HG02610 (cell line): ENCODE measurements around the gene ADCY6.

Experiments
- ATAC-seq: cut with Tn5 transposase; IDR thresholded peaks from one replicate; pipeline ENCODE4 v1.9.1; 2021; ENCODE audit warnings: mild to moderate bottlenecking, moderate library complexity; ENCODE audit not compliant: unreplicated experiment

The ADCY6 gene

DNA sequence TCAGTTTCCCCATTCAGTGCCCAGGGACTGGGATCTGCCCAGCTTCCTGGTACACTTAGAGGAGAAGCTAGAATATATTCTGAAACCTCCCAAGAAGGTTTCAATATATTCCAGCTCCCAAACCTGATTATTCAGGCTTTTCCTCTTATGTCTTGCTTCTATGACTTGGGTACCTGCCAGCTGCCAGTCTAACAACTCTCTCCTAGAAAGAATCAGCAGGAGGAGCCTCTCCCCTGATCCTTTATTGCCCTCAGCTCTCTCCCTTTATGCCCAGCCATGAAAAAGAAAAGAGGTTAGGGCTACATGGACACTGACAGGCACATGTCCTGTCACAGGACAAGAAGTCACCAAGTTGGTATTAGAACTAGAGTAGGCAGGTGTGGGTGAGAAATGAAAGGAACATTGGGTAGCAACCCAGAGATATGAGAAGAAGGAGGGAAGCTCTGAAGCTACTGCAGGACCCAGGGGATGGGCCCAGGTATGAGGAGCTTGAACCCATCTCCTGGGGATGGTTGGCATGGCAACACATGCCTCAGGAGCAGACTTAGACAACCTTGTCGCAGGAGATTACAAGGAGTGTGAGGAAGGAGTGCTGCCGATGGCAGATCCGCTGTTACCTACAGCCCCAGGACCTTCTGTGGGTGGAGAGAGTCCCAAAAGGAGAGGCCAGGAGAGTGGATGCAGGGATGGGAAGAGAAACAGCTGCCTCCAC, 27.4 kb upstream of the ADCY6 start:
- no peak for ATAC-seq

DNA sequence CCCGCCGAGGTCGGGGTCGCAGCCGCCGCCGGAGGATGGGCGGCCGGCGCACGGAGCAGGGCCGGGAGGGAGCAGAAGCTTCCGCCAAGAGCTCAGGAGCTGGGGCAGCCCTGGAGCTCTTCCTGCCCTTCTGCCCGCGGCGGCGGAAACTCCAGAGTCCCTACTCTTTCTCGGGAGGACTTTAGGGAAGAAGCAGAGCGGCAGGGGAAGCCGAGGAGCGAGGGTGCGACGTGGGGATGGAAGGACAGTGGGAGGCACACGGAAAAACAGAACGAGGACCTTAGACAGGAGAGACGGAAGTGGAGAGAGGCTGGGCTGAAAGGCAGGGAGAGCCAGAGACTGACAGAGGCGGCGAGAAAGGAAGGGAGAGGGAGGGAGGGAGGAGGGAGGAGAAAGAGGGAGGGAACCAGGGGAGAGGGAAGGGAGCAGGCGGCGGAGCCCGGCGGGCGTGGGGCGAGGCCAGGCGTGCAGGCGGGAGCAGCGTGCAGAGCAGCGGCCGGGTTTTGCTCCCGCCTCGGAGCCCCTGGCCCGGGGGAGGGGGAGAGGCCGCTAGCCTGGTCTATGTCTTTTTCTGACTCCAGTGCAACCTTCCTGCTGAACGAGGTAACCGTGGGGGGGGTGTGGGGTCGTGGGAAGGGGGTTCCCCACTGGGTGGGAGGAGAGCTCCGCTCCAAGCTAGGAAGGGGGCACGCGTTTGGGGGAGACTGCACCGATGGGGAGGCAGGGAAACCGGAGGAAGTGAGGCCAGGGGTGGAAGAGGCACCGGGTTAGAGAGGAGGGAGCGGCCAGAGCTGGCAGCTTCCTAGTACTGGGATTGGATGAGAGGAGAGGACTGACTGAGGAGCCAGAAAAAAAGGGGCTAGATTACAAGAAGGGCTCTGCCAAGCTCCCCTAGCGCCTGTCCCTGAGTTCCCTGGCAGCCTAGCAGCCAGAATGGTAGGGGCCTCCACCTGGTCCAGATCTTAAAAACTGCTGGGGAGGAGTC, 26.5 kb upstream of the ADCY6 start:
- ATAC-seq: peak; percentile 28

DNA sequence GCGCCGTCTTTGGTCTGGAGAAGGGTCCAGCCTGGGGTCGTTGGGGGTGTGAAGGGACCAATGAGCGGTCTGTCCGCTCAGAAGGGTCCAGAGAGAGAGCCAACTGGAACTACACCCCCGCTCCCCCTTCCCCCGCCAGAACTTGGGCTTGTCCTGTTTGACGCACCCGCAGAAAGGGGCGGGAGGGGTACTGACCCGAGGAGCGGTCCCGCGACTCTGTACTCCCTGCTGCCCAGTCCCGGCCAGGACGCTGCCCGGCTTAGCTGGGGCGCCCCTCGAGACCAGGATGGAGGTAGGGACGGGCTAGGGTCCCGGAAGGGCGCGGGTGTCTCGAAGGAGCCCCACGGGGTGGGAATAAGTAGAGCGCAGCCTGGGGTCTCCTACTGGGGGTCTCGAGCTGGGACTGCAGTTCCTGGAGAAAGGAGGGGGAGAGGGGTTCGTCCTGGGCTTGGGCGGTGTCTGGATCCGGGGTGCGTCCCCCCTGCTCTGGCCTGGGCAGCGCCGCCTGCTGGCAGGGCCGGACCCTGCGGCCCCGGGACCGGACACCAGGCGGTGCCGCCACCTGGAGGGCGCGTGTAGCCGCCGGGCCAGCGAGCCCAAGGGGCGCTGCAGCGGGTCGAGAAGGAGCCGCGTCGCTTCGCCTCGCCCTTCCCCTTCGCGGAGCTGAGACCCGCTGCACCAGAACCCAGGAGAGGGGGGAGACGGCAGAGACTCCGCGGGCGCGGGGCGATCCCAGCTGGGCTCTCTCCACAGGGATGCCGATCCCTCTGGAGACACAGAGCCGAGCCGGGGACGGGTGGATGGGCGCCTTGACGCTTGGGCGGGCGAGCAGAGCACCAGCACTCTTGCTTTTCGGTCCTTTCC, 25.6 kb upstream of the ADCY6 start:
- peak; percentile 74 for ATAC-seq

DNA sequence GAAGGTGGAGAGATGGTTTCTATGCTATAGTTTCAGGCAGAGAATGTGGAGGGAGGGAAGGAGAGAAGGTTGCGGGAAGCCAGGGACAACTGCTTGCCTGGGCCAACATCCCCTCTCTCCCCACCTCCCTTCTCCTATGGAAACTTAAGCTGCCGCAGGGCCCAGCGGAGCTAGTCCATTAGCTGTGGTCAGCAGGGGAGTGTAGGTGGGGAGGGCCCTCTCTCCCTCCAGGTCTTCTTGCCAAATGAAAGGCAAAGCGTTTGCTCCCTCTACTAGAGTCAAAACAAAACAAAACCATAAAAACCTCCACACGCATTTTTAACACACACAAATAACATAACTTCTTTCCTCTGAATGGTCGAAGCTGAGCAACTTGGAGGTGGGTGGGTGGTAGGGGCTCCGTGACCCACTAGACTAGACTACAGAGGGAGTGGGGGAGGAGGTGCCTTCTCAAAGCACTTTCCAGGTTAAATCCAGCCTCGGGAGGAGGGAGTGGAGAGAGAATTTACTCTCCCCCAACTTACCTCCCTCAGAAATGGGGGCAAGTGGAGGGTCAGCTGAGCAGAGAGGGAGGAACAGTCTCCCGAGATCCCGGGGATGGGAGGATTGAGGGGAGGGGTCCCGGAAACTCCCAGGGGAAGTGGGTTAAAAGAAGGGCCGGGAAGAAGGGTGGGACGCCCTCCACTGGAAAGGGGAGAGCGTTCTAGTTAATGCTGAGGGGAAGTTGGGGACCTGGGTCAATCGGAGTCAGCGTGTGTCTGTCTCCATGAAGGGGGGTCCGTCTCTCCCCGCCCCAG, 24.8 kb upstream of the ADCY6 start:
- ATAC-seq: no peak

DNA sequence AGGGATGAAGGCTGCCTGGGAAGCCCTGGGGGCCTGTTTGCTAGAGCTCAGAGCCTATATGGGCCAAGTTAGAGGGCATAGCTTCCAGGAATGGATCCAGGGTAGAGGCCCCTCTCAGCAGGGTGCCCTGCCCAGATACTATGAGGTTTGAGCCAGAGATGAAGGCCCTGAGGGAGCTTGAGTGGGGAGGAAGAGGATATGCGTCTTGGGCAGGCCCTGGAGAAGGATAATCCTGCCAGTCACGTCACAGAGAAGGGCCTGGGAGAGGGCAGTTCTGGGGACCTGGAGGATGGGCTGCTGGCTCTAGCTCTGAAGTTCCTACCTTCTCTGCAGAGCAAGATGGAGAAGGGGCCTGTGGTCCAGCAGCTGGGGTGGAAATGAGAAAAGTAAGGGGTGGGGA, 23.5 kb upstream of the ADCY6 start:
- no peak for ATAC-seq

DNA sequence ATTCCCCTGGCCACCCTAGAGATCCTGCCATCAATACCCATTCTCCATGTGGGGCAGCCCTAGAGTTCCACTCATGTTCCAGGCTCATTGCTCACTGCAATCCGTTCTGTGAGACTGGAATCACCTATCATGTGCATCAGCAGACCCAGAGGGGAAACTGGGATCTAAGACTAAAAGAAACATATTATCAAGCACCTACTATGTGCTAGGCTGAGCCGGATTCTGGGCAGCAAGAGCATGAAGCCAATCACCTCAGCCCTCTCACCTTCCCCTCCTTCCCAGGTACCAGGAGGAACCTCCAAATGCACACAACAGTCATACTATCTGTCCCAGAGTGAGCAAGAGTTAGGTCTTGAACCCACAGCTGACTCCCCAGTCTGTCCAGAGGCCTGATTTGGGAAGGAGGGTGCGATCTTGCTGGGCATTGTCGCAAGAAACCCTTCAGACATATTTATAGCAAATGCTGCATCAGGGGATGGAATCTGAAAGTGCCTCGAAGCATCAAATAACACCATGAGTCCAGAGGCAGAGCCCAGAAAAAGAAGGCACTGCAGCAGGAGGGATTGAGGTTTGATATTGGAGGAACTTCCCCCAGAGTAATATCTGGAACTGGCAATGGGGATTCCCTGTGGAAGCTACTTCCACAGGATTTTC, 22.7 kb upstream of the ADCY6 start:
- ATAC-seq: no peak

DNA sequence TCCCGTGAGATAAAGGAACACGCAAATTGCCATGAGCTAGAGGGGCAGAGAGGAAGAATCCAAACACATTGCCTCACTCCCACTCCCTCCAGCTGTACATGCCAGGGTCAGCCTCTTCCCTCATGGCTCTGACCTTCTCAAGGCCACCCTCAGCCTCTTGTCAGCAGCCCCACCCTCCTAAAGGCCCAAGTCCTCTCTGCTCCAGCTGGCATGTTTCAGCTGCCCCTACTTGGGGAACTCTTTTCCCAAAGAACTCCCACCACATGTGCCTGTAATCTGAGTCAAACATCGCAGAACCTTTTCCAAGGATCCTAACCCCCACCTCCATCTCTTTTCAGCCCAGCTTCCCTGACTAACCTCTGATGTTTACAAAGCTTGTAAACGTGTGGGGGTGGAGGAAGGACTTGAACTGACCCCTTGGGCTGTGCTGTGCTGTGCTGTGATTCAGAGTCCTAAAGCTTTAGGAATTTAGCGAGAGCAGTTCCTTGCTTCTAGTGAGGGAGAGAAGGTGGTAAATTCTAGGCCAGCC, 22.1 kb upstream of the ADCY6 start:
- ATAC-seq: no peak

DNA sequence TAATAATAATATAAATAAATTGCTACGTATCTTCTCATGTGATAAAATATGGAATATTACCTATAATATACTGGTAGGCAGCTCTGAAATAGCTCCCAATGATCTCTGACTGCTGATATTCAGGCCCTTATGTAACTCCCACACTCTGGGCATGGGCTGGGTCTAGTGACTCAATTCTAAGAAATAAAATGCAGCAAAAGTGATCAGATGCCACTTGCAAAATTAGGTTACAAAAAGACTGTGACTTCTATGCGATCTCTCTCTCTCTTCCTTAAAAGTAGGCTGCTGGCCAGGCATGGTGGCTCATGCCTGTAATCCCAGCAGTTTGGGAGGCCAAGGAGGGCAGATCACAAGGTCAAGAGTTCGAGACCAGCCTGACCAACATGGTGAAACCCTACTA, 19.1 kb upstream of the ADCY6 start:
- ATAC-seq: no peak

DNA sequence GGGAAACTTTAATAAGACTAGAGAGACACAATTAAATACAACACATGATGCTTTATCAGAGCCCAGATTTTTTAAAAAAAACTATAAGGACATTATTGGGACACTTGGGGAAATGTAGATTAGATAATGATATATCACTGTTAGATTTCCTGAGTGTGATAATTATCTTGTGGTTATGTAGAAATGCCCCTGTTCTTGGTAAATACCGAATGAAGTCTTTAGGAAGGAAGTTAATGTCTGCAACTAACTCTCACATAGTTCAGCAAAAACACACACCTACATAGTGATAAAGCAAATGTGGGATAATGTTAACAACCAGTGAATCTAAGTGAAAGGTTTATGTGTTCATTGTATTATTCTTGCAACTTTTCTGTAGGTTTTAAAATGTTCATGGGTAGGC, 14.8 kb upstream of the ADCY6 start:
- no peak for ATAC-seq

DNA sequence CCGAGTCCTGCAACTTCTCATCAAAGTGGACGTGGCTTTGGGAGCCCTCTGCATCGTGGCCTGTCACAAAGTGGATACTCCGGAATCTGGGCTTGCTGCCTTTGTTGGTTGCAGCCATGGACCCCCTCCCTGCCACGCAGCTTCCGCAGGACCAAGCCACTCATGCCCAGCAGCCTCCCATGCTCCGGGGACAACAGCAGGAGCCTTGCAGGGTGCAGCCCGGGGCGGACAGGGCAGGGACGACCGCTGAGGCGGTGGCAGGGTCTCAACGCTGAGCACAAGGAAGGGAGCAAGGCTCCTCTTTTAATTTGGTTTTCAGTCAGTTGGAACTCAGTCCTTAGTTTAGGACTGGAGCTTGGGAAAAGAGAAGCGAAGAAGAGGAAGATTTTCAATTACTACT, 12.1 kb upstream of the ADCY6 start:
- ATAC-seq: no peak

DNA sequence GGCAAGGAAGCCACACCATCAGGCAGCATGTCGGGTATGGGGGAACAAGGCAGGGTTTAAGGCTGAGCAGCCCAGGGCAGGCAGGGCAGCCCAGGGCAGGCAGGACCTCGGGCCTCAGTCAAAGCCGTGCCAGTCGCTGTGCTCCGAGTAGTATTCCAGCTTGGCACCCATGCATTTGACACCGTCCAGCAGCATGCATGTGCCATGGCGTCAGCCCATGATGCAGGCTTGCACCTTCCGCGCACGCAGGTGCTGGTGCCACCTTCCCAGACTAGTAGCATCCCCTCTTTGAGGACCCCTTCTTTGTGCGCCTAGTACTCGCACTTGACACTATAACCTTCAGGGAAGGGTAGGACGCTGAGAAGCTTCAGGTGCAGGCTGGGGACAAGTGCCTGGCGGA, 11.6 kb upstream of the ADCY6 start:
- ATAC-seq: no peak

DNA sequence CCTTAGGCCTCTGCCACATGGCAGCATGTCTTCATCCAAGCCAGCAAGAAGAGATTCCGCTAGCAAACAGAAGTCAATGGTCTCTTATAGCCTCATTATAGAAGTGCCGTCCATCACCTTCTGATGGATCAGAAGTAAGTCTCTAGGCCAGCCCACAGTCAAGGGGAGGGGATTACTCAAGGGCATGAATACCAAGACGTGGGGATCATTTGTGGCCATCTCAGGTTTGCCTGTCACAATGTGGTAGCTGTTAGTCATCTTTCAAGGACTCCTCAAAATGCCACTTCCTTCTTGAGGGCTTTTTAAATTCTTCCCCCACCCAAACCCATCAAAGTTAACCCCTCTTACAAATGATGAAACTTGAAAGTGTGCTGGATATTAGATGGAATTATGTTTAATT, 8.1 kb upstream of the ADCY6 start:
- no peak for ATAC-seq

DNA sequence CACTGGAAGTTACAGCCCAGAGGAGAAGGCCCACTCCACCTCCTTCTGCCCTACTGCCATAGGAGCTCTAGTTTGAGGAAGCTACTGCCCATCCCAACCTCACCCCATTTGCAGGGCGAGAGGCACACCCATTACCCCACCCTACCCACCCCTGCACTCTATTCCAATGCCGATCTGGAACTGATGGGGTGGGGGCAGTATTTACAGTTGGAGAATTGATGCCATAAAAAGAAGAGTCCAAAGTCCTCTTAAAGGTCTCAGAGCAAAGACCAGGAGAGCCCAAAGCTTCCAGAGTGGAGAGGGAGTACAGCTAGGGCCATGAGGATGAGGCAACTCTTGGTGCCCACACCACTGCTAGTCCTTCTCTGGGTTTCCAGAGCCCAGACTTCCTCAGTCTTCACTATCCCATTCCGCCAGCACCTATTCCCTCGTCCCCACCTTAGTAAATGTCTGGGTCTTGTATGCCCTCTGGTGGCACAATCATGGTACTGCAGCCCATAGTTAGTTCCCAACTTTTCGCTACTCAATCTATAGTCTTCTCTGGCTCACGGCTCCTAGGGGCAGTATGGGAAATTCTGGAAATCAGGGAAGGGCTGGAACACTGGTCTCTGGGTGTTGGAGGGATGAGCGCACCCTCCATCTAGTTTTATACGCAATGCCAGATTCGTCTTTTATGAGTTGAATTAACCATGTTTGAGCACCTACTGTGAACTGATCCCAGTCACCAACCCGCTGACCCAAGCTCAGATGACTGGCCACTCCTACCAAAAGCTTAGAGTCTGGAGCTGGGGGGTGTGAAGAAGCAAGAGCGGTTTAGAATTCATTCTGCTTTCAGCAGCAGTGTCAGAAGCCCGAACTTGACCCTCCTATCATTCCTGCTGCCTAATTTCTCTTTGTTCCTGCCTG, 6.9 kb upstream of the ADCY6 start:
- ATAC-seq: no peak

DNA sequence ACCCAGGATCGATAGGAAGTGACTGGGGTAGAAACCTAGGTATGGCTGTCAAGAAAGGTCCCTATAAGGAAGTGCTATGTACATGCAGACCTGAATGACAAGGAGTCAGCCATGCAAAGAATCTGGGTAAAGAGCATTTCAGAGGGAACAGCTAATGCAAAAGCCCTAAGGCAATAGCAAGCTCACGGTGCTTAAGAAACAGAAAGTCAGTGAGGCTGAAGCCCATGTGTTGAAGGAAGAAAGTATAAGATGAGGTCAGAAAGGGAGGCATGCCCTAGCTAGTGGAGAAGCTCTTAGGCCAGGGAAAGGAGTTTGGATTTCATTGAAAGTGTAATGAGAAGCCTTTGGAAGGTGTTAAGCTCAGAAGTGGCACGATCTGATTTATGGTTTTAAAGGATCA, 6.0 kb upstream of the ADCY6 start:
- ATAC-seq: no peak

DNA sequence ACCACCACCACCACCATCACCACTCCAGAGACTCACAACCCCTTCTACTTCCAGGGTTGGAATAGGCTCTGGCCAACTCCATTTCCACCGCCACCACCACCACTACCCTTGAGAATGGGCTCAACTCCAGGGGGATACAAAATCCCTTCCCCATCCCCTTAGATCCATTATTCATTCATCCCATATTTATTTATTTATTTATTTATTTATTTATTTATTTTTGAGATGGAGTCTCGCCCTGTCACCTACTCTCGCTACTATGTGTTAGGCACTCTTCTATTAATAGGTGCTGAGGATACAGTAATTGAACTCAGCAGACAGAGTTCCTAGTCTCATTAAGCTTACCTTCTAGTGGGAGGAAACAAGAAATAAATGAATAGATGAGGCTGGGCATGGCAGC, 4.8 kb upstream of the ADCY6 start:
- no peak for ATAC-seq

DNA sequence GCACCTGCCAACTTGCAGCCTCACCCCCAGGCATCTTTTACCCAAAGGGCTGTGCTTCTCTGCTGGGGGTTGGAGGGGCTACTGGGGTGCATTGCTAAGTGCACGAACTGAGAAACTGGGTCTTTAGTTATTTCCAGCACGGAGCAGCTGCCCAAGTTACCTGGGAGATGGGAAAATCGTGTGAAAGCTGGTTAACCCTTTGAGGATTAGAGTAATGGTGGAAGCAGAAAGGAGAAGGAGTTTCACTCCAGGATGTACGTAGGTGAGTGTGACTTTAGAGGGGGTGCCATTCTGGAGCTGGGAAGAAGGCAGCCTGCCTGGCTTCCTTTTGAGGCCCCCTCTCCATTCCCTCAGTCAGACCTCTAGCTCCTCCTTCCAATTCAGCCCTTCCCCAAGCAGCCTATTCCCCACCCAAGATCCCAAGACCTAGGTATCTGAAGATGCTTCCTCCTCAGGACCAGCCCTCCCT, 1.0 kb upstream of the ADCY6 start:
- no peak for ATAC-seq

DNA sequence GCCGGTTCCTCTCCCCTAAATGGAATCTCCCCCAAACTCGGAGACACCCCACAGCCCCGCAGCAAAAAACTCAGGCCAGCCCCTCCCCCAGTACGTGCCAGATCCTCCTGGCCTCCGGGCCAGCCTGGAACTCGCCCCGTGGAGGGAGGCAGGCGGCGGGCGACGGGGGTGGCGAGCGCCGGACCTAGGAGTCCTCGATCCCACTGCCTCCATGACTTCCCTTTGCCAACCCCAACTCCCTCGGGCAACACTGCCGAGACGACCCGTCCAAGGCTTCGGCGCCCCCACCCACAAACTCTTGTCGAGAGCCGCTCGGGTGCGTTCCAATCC, 400 bp downstream of the ADCY6 start:
- ATAC-seq: no peak

DNA sequence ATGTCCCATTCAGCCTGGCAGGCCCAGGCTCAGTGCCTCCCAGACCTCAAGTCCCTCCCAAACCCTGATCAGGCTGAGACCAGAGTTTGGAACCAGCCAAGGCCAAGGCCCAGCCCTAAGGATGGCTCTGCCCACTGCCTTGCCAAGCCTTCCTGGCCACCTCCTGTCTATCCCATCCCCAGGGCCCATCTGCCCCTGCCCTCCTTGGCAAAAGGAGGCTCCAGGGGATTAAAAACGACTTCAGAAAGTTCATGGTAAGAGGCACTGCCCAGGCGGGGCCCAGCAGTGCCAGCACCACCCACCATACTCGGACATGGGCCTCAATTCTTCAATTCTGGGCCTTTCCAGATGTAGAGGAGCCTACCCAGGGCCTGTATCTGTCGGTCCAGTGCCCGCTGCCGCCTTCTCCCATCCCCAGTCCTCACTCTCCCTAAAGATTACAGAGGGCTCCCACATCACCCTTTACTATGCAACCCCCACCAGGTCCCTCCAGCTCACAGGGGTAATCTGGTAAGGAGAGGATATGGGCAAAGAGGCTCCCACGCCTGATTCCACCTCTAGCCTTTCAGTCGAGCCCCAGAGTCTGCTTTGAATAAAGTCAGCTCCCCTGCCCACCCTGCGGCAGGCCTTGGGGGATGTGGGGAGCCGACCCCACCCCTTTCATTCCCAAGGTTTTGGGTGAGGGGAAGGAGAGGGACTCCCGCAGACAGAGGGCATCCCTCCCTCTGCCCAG, 932 bp downstream of the ADCY6 start:
- no peak for ATAC-seq
